ENCODE results near the gene METTL23. TPM values are rescaled to one million over a fixed set of nuclear protein-coding genes. Genes with fewer than 3 reads are reported as not detected.

METTL23 gene
- total and polyA plus RNA-seq, 2 donors (not counting 3 experiments of a cell fraction or from before 2014, with no cell fraction given), result 19.5 to 33.4 TPM

GRCh38 chr17:76775021-76775600 lies 48.5 kb downstream of the METTL23 start:
- ChIA-PET CTCF (no interaction called here), POLR2A (no interaction called here)
- TF ChIP-seq POLR2AphosphoS5 (IDR thresholded peaks at IDR 0.05; ENCODE audit: insufficient read depth, low read depth, low read length) (no peak), GATA2 (IDR thresholded peaks at IDR 0.05; ENCODE audit: insufficient read depth, insufficient read length, low read depth, low read length) (no peak), MYC (IDR thresholded peaks at IDR 0.05; ENCODE audit: low read depth, low read length) (no peak), EZH2 (IDR thresholded peaks at IDR 0.05; ENCODE audit: borderline replicate concordance, low read depth, low read length, severe bottlenecking) (no peak), POLR2A (IDR thresholded peaks at IDR 0.05; ENCODE audit: low read depth, low read length) (no peak), CTCF (IDR thresholded peaks at IDR 0.05; ENCODE audit: extremely low read depth in 1 of 2, insufficient read depth in 1 of 2, low read depth in 1 of 2, low read length in 2 of 2) (no peak), JUN (IDR thresholded peaks at IDR 0.05; ENCODE audit: borderline replicate concordance, insufficient read depth, insufficient read length, low read depth) (no peak), MAX (IDR thresholded peaks at IDR 0.05; ENCODE audit: insufficient read depth, insufficient read length) (no peak), FOS (IDR thresholded peaks at IDR 0.05; ENCODE audit: borderline replicate concordance, insufficient read depth, low read length) (no peak)
- H3K79me2 ChIP-seq (ENCODE audit: control insufficient read depth, insufficient read depth, low read length), result no peaks in the 10 kb centered on the region
- no peak overlapping the region for H3K9ac ChIP-seq (replicated peaks; ENCODE audit: extremely low read depth, insufficient read depth, low read length)
- peaks cover 13% of the 10 kb centered on the region for H3K4me1 ChIP-seq (ENCODE audit: control insufficient read depth, extremely low read depth, insufficient read depth, low read length)
- no peak overlapping the region for H3K4me3 ChIP-seq (replicated peaks in 1 of 3; ENCODE audit: insufficient read depth in 1 of 3, low read depth in 1 of 3, low read length in 3 of 3)
- DNase-seq (ENCODE audit: low read depth, low spot score) (no peak), FAIRE-seq (no peak)
- no peaks in the 10 kb centered on the region for H4K20me1 ChIP-seq (replicated peaks; ENCODE audit: control insufficient read depth, extremely low read depth, insufficient read depth, low read length)
- no peaks in the 10 kb centered on the region for H3K9me3 ChIP-seq (replicated peaks; ENCODE audit: control insufficient read depth, insufficient read depth, low read length)
- H3K27ac ChIP-seq (ENCODE audit: insufficient read depth, low read depth, low read length), result no peak overlapping the region
- no TSS peak for BruUV-seq (replicated peaks)
- no peak overlapping the region for H2AFZ ChIP-seq (ENCODE audit: low read depth, low read length)
- intact Hi-C loops (cut with micrococcal nuclease), result no loop called here
- no peaks in the 10 kb centered on the region for H3K9me1 ChIP-seq (replicated peaks; ENCODE audit: control insufficient read depth, extremely low read depth, insufficient read depth, low read length)
- H3K27me3 ChIP-seq (ENCODE audit: control insufficient read depth in 2 of 2, insufficient read depth in 2 of 2, low read length in 2 of 2), result no peaks in the 10 kb centered on the region
- peaks cover 3 to 4% of the 10 kb centered on the region in 2 experiments for H3K36me3 ChIP-seq (ENCODE audit: control insufficient read depth in 2 of 2, extremely low read depth in 1 of 2, insufficient read depth in 2 of 2, low read length in 2 of 2)
- H3K4me2 ChIP-seq (ENCODE audit: insufficient read depth, low read length), result no peak overlapping the region
- dilution Hi-C loops (cut with MboI; ENCODE audit: extremely low pct_ligation_motif_present, low sequenced_read_pairs), result no loop called here

All from endothelial cell of umbilical vein (primary cell).